Right forelimb (tissue), 1 donor: ENCODE measurements around the gene SSR2.
"Not testable (repeated sequence)": the region's sequence is repeated elsewhere in the genome, so short reads cannot be mapped to it uniquely, and the experiment has no call there.

Experiments
- DNase-seq: peaks from one replicate; pipeline ENCODE4 v3.0.0-alpha.2; 2018

The SSR2 gene

DNA sequence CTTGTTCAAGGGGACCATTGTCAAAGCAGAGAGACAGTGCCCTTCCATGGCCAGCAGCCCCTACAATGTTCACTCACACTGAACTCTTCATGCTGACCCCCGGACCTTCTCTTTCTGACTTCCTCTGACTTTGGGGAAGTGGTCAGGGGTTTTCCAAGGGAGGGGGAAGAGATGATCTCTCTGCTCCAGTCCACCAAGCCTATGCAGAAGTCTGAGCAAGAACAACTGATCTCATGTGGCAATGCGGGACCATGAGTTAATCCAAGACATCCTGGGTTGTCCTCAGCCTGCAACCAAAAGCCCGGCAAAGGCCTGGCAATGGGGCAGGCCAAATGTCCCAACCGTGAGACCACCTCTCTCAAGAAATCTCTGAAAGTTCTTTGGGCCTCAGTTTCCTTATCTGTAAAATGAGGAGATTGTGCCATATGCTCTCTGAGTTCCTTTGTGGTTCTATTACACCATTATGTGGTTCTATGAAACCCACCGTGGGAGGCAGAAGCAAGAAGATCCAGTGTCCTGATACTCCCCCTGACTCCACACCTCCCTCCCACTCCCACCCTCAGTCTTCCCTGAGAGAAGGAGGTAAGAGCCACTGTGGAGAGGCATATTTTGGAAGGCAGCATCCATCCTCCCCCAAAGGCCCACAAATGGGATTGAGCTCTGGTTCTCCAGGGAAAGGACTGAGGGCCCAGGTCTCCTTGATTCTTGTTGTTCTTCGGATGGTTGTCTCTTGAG lies 30.6 kb downstream of the SSR2 start:
- DNase-seq: no peak

DNA sequence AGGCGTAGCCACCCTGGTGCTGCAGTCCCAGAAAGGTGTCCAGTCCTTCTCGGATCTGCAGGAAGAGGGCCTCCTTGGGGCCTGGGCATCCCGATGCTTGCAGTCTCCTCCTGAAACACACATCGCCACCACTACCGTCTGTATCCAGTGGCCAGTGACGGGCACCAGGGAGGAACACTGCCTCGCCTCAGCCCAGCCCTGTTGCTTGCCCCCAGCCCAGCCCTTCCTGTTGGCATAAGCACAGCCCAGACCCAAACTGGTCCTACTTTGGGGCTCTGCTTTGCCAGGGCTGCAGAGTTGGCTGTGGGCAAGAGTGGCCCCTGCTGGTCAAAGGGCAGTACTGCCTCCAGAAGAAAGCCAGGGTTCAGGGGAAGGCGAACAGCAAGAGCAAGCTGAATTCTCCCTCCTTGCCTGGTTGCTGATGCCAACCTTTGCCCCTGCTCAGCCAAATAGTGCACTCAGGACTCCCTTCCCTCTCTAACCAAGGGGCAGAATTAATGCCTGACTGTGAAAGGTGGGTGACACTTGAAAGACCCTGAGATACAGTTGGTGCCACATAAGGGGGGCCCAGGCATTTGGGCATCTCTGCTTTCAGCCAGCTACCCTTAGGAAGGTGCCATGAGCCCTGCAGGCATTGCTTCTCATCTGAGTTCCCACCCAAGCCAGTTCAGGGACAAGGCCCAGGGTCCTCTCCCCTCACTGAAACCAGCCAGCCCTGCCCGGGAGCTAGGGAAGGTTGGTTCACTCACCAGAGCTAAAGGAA lies 31.3 kb downstream of the SSR2 start:
- peak; percentile 86 for DNase-seq

DNA sequence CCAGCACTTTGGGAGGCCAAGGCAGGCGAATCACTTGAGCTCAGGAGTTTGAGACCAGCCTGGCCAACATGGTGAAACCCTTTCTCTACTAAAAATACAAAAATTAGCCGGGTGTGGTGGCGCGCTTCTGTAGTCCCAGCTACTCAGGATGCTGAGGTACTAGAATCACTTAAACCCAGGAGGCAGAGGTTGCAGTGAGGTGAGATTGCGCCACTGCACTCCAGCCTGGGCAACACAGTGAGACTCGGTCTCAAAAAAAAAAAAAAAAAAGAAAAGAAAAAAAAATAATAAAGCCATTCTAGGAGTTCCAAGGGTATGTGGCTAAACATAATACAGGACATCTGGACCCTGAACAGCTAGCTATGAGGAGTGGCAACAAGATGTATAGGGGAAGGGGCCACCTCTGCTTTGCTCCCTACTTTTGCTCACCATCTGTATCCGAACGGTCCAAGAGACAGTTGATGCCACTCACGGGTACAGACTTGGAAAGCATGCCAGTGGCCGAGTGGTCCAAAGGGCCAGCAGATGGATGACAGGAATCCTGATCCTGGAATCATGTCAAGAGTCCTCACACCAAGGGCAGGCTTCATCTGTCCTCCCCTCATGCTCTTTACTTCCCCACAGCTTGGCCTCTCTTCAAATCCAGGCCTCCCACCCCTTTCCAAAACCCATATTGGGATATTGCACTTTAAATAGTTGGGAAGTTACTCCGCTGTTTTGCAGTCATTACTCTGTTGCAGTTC lies 35.7 kb downstream of the SSR2 start:
- not testable (repeated sequence) for DNase-seq

DNA sequence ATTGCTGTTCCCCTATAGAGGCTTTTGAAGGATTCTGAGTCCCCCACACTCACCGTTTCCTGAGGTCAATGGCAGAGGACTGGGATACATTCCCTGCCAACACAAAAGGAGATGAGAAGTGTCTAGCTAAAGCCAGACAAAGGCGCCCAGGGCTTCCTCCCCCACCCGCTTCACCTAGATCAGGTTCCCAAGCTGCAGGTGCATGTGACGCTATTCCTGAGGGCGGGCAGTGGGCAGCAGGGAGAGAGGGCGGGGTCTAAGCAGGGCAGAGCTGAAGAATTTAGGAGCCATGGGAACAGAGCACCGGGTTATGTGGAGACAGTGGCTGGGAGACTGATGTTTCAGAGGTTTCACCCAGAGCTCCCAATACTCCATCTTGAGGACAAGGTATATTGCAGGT lies 36.4 kb downstream of the SSR2 start:
- no peak for DNase-seq

DNA sequence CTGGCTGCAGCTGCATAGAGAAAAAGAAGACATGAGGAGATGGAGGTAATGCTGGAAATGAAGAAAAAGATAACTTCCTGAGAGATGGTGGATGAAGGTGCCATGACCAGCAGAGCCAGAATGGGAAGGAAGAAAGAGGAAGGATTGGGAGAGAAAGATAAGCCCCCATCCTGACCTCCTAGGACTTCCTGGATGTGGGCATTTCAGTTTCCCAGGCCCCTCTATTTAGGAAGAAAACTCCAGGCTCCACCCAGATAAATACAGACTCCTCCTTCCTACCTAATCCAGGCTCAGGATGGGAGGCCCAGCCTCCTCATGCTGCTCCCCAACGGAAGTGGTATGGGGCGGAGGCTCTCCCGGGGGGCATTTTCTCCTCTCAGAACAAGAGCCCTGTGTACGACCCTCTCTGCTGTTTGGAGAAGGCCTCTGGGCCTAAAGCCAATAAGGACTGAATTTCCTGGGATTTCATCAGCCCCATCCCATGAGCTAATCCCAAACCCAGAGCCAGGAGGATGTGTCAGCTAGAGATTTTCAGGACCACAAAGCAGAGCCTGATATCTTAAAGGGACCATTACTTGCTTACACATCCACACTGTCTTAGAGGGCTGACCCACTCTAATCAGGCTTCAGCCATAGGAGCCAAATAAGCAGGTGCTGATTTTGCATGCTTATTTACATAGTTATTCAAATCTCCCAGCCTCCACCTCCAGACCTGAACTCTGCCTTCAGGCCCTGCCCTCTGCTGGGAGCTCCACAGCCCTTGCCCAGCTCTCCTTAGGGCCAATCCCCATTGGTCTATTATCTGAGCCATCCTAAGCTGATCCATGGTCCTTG lies 37.3 kb downstream of the SSR2 start:
- DNase-seq: peak; percentile 78

DNA sequence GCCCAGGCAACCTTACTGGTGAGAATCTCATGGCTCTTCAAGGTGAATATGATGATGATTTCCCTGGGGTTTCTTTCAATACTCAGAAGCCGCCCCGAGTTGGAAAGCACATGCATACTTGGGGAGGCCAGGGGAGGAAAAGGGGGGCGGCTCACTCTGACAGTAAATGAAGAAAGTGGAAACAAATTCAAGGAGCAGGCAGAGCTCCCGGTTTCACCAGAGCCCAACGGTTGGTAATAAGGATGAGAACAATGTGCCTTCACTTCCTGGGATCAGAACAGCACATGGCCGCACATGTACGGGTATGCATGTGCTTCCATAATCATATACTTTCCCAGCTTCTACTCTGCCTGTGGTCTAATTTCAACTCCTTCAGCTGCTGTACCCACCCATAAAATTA lies 38.6 kb downstream of the SSR2 start:
- no peak for DNase-seq

DNA sequence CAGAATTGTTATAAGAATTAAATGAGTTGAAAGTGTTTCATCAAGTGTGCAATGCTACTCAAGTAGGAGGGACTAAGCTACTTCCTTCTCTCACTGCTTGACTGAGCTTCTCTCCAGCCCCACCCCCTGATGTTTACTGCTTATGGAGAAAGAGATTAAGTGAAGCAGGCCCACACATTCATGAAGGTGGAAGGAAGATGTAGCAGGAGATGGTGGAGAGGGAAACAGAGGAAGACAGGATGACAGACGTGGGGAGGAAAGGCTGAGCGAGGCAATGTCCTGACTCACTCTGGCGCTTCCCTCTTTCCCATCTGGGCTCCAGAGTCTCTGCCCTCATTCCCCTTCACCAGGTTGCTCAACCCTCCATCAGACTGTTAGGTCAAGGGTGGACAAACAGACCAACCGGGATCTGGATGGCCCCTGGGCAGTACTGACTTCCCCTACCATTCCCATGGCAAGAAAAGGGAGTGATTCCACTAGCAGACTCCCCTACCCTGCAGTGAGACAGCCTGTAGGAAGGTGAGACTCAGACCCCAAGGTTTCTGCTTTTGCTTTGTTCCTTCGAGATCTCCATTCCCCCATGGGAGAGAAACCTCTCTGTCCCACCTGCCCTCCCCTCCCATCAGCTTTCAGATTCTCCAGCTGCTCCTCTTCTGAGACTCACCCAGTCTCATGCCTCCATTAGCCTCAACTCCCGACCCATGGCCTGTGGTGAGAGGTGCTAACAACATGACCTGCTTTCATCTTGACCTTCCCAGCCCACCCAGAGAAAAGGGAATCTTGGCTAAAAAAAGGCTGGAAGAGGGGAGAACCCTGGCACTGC lies 39.3 kb downstream of the SSR2 start:
- no peak for DNase-seq

DNA sequence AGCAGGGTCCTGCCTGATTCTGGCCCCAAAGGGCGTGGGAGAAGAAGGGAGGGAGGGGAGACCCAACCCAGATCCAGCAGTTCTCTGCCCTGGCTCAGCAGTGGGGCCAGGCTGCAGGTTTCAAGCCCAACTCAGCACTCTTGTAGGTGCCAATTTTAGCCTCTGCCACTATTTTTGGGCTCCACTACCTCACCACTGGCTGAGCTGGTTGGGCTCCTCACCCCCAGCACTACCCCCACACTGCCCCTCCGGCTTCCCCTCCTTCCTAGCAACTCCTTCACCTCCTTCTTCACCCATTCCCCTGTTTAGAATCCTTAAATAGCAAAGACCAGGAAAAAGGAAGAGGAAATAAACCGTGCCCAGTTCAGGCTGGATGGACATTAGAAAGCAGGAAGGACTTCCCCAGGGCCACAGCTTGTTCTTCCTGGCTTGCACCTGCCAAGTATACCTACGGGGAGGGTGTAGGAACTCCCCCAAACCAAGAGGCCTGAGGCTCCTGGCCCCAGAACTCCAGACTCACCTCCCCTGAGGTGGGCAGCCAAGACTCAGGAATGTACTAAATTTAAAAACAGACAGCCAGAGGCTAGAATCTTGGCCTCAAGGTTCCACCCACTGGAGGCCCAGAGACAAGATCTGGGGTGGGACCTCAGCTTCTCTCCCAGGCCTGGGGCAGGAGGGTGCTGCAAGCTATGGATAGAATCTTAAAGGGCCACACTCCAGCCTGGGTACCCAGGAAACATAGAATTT lies 41.0 kb downstream of the SSR2 start:
- DNase-seq: no peak

DNA sequence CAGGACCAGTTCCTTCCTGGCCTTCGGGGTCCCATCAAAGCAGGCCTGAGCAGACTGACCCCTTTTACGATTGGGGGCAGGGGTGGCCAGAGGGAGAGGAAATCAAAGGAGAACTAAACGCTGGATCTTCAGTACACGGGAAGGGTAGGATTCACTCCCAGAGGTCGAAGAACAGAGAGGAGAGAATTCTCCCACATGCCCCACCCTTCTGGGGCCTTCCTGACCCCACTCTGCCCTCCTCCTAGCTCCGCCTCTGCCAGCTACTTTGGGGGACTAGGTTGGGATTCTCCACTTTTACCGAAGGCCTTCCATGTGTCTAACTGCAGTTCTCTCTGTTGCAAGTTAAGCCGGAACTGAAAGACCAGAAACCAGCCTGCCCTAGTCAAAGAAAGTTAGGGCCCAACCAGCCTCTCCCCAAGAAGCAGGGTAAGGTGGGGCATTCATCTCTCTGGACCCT lies 41.8 kb downstream of the SSR2 start:
- DNase-seq: no peak

DNA sequence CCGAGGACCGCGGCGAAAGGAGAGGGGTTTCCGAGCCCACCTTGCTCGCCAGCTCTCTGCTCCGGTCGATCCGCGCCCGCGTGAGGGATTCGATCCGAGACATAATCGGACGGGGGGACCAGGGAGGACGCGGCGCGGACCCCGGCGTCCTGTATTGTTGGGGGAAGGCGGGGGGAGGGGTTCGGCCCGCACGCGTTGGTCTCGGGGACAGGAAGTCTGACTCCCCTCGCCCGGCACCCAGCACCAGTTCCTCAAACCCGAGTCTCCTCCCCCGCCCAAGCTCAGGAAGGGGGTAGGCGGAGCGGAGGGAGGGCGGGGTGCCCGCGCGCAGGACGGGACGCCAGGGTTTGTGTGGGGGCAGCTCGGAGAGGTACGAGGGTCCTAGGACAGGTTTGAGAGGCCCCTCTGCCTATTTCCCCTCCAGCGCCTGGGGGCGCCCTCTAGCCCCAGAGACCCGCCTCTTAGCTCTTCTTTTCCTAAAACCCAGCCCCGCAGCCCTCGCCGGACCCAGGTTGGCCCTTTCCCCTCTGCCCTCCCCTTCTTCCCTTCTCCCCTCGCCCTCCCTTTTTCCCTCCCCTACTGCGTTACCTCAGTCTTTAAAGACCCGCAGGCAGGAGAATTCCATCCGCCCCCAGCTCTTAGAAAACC lies 42.3 kb downstream of the SSR2 start, which contains the start of gene ARHGEF2:
Gene ARHGEF2, minus strand, starts transcription at position 223 of the 648 bp plus-strand sequence. Its CDS starts 120 bp downstream, at position 103.
- peak; percentile 84 for DNase-seq

DNA sequence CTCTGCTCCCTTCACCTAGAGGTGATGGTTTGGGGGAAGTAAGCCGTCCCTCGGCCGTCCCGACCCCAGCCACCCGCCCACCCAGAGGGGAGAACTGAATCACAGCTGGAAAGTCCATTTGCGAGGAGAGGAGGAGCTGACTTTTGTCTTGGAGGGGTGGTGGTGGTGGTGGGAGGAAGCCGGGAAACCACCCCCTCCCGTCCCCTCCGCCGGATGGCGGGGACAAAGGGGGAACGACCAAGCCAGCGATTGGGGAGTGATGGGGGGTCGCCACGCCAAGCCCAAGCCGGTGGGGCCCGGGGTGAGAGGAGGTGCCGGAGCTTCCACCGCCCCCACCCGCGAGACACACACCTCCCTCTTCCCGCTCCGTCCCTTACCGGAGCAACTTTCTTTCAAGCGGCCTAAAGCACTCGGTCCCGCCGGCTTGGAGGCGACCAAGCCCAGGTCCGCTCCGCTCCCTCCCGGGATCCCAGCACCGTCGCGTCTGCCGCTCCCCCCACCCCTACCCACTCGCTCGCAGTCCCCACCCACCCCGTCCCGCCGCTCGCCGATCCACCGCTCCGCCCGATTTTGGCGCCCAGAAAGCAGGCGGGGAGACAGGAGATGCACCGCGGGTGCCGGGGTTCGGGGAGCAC lies 42.9 kb downstream of the SSR2 start:
- DNase-seq: peak; percentile 75

DNA sequence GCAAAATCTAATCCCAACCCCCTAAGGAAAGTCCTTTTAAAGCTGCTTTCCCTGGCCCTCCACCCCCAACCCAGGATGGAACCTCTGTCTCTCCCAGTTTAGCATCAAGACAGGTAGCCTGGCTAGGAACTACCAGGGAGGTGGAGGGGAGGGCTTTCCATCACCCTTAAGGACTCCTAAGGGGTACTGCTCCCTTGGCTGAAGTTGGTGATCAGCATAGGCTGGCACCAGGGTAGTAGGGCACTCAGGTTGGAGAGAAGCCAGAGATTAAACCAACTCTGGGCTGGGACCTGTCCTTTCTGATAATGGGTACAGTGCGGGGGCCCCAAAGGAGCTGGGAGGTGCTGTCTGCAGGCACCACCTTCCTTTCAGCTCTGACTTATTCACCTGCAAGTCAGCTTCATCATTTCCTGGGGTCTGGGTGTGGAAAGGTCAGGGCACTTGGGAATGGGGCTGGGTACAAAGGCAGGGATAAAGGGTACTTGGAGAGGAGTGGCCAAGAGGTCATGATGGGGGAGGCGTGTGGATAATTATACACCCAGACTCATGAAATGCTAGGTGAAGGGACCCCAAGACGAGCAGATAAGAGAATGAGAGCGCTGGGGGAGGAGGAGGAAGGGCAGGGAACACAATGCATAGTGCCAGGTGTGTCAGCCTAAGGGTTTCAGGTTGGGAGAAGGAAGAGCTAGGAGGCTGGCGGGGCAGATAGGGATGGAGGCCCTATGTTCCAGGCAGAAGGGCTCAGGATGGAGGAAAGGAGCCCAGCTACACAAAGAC lies 43.6 kb downstream of the SSR2 start:
- no peak for DNase-seq

DNA sequence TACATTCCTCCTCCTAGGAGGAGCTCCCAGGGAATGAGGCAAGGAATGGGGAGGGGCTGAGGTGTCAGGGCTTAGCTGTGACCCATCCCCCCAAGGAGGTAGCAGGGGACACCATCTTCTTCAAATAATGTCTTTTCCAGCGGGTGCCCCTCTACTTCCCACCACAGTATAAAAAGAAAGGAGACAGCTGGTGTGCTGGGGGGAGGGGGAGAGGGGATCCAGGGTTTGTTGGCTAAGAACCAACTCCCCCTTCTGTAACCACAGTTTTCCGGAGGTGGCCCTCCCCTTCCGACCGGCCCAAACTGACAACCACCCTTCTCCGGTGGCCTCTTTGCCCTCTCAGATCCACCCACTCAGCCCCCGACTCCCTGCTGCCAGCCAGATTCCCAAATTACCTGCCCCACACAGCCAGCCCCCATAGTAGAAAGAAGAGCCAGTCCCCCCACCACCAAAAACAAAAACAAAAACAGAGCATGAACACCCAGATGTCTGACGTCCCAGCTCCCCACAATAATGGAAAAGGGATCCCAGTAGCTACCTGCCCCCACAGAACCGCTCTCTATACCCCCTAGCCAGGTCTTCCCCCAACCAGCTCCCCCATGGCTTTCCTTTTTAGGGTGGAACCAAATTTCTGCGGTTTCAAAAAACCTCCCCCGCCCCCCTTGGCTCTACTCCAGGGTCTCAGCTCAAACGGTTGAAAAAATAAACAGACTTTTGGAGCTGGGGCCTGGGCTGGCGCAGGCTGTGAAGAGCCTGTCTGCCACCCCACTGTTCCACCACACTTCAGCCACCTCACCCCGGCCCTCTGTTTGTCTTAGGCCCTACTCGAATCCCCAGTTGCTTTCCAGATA lies 44.5 kb downstream of the SSR2 start:
- DNase-seq: peak; percentile 88

DNA sequence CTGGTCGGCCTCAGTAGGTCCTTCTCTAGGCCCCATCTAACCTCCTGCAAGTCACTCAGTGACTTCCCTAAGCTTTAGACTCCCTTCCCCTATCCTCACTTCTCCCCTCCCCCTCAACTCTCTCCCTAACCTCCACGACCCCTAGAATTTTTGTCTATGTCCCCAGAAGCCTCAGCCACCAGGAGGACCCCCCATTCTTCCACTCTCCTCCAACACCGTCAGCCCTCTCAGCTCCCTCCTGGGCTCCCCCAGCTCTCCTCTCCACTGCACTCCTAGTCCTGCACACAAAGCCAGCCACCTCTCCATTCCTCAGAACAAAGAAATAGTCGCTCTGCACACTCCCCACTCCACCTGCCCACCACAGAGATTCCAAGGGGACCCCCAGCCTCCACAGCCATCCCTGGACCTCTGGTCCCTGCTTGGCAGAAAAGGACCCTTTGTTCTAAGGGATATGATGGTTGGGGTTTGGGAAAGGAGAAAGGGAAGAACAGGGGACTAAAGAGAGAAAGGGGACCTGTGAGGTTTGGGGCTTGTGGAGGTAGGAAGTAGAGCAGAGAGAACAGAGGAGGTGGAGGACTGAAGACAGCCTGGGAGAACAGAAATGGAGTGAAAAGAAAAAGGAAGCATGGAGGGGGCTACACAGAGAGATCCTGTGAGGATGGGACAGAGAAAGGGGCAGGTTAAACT lies 45.2 kb downstream of the SSR2 start:
- DNase-seq: no peak

DNA sequence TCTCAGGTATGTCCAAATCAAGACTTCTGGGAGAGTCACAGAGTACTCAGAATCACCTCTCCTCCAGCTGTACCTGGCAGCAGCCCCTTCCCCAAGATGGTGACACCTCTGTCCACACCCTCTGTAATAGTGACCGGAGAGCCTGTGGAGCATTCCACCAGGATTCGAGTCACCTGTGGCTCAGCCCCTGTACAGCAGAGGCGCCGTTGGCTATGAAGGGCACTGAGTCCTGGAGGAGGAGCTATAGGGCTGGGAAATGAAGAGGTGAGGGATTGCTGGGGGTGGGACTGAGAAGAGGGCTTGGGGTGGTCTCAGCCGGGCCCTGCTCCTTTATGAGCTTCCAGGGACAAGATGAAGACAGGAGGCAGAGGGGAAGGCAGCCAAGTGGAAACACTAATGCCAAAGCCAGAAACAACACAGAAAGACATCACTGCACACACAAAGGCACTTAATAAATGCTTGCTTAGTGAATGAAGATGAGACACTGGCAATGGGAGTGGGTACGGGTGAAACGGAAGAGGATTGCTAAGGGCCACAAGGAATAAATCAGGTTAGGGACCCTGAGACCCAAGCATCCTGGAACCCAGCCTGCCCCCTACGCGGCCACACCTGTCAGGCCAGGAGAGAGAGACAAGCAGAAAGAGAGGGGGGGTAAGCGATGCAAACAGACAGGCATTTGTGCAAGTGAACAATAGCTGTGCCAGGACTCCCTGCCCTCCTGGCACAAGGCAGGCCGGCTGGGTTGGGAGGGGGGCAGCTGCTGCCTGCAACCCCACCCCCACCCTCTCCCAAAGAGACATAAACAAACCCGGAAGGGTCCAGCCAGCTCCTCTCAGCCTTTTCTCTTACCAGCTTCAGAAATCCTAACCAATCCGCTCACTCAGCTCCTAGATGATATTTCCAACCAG lies 46.3 kb downstream of the SSR2 start:
- DNase-seq: no peak

DNA sequence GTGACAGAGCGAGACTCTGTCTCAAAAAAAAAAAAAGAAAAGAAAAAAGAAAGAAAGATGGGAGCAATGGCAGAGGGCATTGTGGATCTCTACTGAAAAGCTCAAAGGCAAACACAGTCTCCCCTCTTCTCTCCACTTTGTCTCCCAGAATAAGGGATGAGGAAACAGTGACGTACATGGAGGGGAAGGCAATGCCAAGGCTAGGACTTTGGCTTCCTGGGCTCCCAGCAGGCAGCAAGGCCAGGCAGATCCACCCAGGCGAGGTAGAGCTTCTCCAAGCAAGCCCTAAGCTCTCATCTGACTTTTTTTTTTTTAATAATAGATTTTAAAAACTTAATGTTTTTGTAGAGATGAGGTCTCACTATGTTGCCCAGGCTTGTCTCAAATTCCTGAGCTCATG lies 47.0 kb downstream of the SSR2 start:
- DNase-seq: no peak
